CD14-positive monocyte (primary cell): Measurements from ENCODE around the gene NAPB. TPM values are rescaled to one million over a fixed set of nuclear protein-coding genes. Genes with fewer than 3 reads are reported as not detected.
"Not testable (repeated sequence)": the region's sequence is repeated elsewhere in the genome, so short reads cannot be mapped to it uniquely, and the experiment has no call there.

Experiments
- DNase-seq, 3 donors: peaks; one replicate each; pipeline ENCODE4 v3.0.0-alpha.2; 2011 to 2022
- H2AFZ ChIP-seq: 2 replicates; pipeline ENCODE4 v1.6.0; 2012; ENCODE audit warnings: mild to moderate bottlenecking, low read depth, low read length, inconsistent platforms; ENCODE audit not compliant: insufficient read depth, poor library complexity, severe bottlenecking
- H3K27ac ChIP-seq, 2 donors: 1 replicate in 1 of 2; 2 replicates in 1 of 2; pipeline ENCODE4 v1.5.1; 2012 to 2013; ENCODE audit warnings: low read length in 2 of 2, control low read depth in 1 of 2, inconsistent platforms in 1 of 2, low read depth in 1 of 2, mild to moderate bottlenecking in 1 of 2
- H3K27me3 ChIP-seq, 2 donors: one replicate each; pipeline versions ENCODE4 v1.6.0 to v1.6.1; 2011 to 2013; ENCODE audit warnings: low read length in 2 of 2; ENCODE audit not compliant: control insufficient read depth in 2 of 2, insufficient read depth in 2 of 2
- H3K36me3 ChIP-seq, 2 donors: replicated peaks in 1 of 2; 1 replicate in 1 of 2; 2 replicates in 1 of 2; pipeline versions ENCODE4 v1.5.1 to v1.6.1; 2012 to 2013; ENCODE audit warnings: low read length in 2 of 2, control low read depth in 1 of 2, inconsistent platforms in 1 of 2, mild to moderate bottlenecking in 1 of 2; ENCODE audit not compliant: insufficient read depth in 2 of 2, control insufficient read depth in 1 of 2
- H3K4me1 ChIP-seq, 2 donors: 1 replicate in 1 of 2; 2 replicates in 1 of 2; pipeline versions ENCODE4 v1.5.1 to v1.6.1; 2012 to 2013; ENCODE audit warnings: low read length in 2 of 2, control low read depth in 1 of 2, inconsistent platforms in 1 of 2, mild to moderate bottlenecking in 1 of 2, moderate library complexity in 1 of 2; ENCODE audit not compliant: insufficient read depth in 2 of 2, control insufficient read depth in 1 of 2
- H3K4me2 ChIP-seq: replicated peaks from 2 replicates; pipeline ENCODE3; 2012; ENCODE audit warnings: low read length, moderate library complexity, mild to moderate bottlenecking; ENCODE audit not compliant: poor library complexity, severe bottlenecking; ENCODE audit errors: extremely low read depth
- H3K4me3 ChIP-seq, 3 experiments: fragments of 200-600 bp in 1 of 3; sonication (generic) in 1 of 3; replicated peaks in 1 of 3; 1 replicate in 2 of 3; 2 replicates in 1 of 3; pipeline ENCODE4 v1.5.1; 2011 to 2013; ENCODE audit warnings: low read length in 3 of 3, mild to moderate bottlenecking in 3 of 3, control low read depth in 2 of 3, low read depth in 2 of 3, inconsistent platforms in 1 of 3, moderate library complexity in 1 of 3
- H3K79me2 ChIP-seq: 2 replicates; pipeline ENCODE4 v1.6.0; 2012; ENCODE audit warnings: mild to moderate bottlenecking, control low read depth, inconsistent platforms, low read length, moderate library complexity; ENCODE audit not compliant: insufficient read depth
- H3K9ac ChIP-seq: 2 replicates; pipeline ENCODE4 v1.6.0; 2017; ENCODE audit warnings: low read length, mild to moderate bottlenecking; ENCODE audit not compliant: insufficient read depth, poor library complexity, severe bottlenecking
- H3K9me3 ChIP-seq, 2 donors: replicated peaks in 1 of 2; 1 replicate in 1 of 2; 2 replicates in 1 of 2; pipeline versions ENCODE4 v1.5.1 to v1.6.1; 2012 to 2013; ENCODE audit warnings: low read length in 2 of 2, control low read depth in 1 of 2; ENCODE audit not compliant: control insufficient read depth in 1 of 2, insufficient read depth in 1 of 2
- H4K20me1 ChIP-seq: 2 replicates; pipeline ENCODE4 v1.6.0; 2012; ENCODE audit warnings: mild to moderate bottlenecking, low read length, control low read depth, moderate library complexity; ENCODE audit not compliant: insufficient read depth
- H3K27ac Mint-ChIP-seq, 7 donors: one replicate each; pipeline ENCODE4 v1.8.0; 2020; ENCODE audit warnings: mild to moderate bottlenecking in 7 of 7, mixed read lengths in 7 of 7, moderate library complexity in 6 of 7, inconsistent platforms in 2 of 7
- H3K27me3 Mint-ChIP-seq, 3 donors: one replicate each; pipeline ENCODE4 v1.8.0; 2021 to 2022; ENCODE audit warnings: low read depth in 3 of 3, mild to moderate bottlenecking in 3 of 3, mixed read lengths in 3 of 3, moderate library complexity in 3 of 3, inconsistent platforms in 1 of 3
- H3K36me3 Mint-ChIP-seq, 2 donors: one replicate each; pipeline ENCODE4 v1.8.0; 2020; ENCODE audit warnings: mixed read lengths in 2 of 2, inconsistent platforms in 1 of 2, mild to moderate bottlenecking in 1 of 2
- H3K4me1 Mint-ChIP-seq: one replicate; pipeline ENCODE4 v1.8.0; 2020; ENCODE audit warnings: mild to moderate bottlenecking, mixed read lengths
- H3K4me3 Mint-ChIP-seq, 2 donors: one replicate each; pipeline ENCODE4 v1.8.0; 2020; ENCODE audit warnings: mild to moderate bottlenecking in 2 of 2, mixed read lengths in 2 of 2, moderate library complexity in 1 of 2
- H3K9me3 Mint-ChIP-seq, 7 donors: one replicate each; pipeline ENCODE4 v1.8.0; 2020 to 2022; ENCODE audit warnings: mixed read lengths in 7 of 7, mild to moderate bottlenecking in 6 of 7, moderate library complexity in 6 of 7, inconsistent platforms in 2 of 7
- WGBS: methylation state at CpG from one replicate; pipeline ENCODE4 v1.1.5; 2013; ENCODE audit warnings: missing lambda C conversion rate; ENCODE audit not compliant: insufficient coverage; 5-methylcytosine and 5-hydroxymethylcytosine counted together
- intact Hi-C, 2 donors: fragments of 100-400 bp; cut with micrococcal nuclease; formaldehyde crosslinking; loops; one replicate each; pipeline versions ENCODE4 v1.15.0 to v1.15.1; 2023
- polyA plus RNA-seq, 3 donors: library from polyadenylated mRNA; depleted of rRNA in 1 of 3; unstranded in 2 of 3; stranded (reverse) in 1 of 3; fragments of 300-500 nt in 2 of 3; fragments of >200 nt in 1 of 3; fragmentation: Illumina TruSeq in 2 of 3; gene quantifications; 1 replicate in 2 of 3; 2 replicates in 1 of 3; pipeline ENCODE4 v1.2.3, GENCODE V29; 2012 to 2021
- TF ChIP-seq, protein P1 (sequence below): fragments of 200-600 bp; IDR thresholded peaks from one replicate; pipeline ENCODE4 v1.8.0; 2022; ENCODE audit warnings: antibody characterized with exemption, mild to moderate bottlenecking

The NAPB gene
- polyA plus RNA-seq, 3 donors: 2.4 to 6.3 (median 2.6) TPM

DNA sequence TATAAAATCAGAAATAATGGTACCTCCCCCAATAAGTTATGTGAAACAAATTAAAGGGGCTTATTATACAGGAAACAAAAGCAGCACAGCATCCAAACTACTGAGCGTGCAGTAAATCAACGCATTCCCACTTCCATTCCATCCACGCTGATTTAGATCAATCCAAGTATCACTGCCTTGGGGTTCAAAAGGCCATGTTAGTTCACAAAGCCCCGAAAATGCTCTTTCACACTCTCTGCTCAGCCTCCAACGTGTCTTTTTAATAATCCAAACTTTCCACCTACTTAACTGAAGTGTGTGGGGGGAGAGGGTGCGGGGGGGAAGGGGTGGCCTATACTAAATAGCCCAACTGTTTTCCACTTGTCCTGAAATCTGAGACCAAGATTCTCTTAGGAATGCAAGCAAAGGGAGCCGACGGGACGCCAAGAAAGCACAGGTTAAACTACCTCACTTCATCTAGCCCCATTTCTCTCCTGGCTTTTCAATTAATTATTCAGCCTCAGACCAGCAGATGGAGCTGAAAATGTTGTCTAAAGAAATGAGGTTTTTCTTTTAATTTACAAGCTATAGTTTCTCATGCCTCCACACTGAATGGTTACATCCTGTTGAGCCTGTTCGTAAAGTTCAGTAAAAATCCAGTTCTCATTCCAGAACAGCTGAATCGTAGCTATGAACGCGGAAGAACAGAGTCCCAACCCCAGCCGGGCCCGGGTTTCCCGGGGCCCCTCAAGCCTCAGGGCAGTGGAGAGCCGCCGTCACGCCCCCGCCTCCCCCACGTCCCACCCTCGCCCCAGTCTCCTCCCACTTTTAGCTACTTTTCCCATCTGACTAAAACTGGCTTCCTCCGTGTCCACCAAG, 71.7 kb downstream of the NAPB start:
- Histone ChIP-seq H3K79me2 (peaks cover 40% of the 10 kb centered on the region), H3K4me2 (peak overlapping the region; percentile 77), H2AFZ (peak overlapping the region; percentile 54), H3K4me3 (peak overlapping the region; percentile 51 to 93 (median 57)), H3K4me1 (peaks cover 22 to 28% of the 10 kb centered on the region in 2 donors), H3K9ac (peak overlapping the region; percentile 93), H3K27me3 (no peaks in the 10 kb centered on the region), H3K9me3 (no peaks in the 10 kb centered on the region), H4K20me1 (peaks cover 6% of the 10 kb centered on the region), H3K36me3 (peaks cover 9 to 11% of the 10 kb centered on the region in 2 donors), H3K27ac (peak overlapping the region; percentile 96 to 97)
- Mint-ChIP-seq H3K27ac (peak overlapping the region; percentile 99 to 100 (median 100)), H3K4me1 (peaks cover 21% of the 10 kb centered on the region), H3K9me3 (no peaks in the 10 kb centered on the region), H3K36me3 (peaks cover 7 to 10% of the 10 kb centered on the region in 2 donors), H3K27me3 (no peaks in the 10 kb centered on the region), H3K4me3 (peak overlapping the region; percentile 92 to 93)
- intact Hi-C loops: loop anchor here (1.0 to 10.0 kb wide), 6 partner anchors 9 to 655 kb away; no protein-coding TSS in a partner anchor
- DNase-seq: no peak
- 15% methylated on average over 17 of the region's 23 CpGs for WGBS
- TF ChIP-seq, protein P1, sequence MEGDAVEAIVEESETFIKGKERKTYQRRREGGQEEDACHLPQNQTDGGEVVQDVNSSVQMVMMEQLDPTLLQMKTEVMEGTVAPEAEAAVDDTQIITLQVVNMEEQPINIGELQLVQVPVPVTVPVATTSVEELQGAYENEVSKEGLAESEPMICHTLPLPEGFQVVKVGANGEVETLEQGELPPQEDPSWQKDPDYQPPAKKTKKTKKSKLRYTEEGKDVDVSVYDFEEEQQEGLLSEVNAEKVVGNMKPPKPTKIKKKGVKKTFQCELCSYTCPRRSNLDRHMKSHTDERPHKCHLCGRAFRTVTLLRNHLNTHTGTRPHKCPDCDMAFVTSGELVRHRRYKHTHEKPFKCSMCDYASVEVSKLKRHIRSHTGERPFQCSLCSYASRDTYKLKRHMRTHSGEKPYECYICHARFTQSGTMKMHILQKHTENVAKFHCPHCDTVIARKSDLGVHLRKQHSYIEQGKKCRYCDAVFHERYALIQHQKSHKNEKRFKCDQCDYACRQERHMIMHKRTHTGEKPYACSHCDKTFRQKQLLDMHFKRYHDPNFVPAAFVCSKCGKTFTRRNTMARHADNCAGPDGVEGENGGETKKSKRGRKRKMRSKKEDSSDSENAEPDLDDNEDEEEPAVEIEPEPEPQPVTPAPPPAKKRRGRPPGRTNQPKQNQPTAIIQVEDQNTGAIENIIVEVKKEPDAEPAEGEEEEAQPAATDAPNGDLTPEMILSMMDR: peak; percentile 60

DNA sequence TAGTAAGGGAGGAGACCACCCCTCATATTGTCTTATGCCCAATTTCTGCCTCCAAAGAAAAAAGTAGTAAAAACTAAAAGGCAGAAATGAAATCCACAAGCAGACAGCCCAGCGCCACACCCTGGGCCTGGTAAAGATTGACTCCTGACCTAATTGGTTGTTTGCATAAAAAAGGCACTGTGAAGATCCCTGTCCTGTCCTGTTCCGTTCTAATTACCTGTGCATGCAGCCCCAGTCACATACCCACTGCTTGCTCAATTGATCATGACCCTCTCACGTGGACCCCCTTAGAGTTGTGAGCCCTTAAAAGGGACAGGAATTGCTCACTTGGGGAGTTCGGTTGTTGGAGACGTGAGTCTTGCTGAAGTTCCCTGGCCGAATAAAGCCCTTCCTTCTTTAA, 72.8 kb downstream of the NAPB start:
- intact Hi-C loops: loop anchor here (2.0 to 10.0 kb wide), 4 partner anchors 14 to 654 kb away; no protein-coding TSS in a partner anchor
- not testable (repeated sequence) for H3K27ac ChIP-seq, H3K9ac ChIP-seq, H3K4me2 ChIP-seq, H3K9me3 Mint-ChIP-seq, H3K36me3 Mint-ChIP-seq, H3K27me3 Mint-ChIP-seq, H3K4me3 ChIP-seq, H2AFZ ChIP-seq, H3K36me3 ChIP-seq, H4K20me1 ChIP-seq, H3K9me3 ChIP-seq, DNase-seq, H3K27me3 ChIP-seq
- Histone ChIP-seq H3K79me2 (peaks cover 31% of the 10 kb centered on the region), H3K4me1 (peaks cover 22 to 28% of the 10 kb centered on the region in 2 donors)
- H3K27ac Mint-ChIP-seq: peak overlapping the region in 4 of 7 donors; percentile 32 to 69 (median 64)
- peaks cover 20% of the 10 kb centered on the region for H3K4me1 Mint-ChIP-seq
- WGBS: 94% methylated on average over 5 of the region's 6 CpGs
- H3K4me3 Mint-ChIP-seq: peak overlapping the region in 1 of 2 donors; percentile 30
